Measurements from ENCODE around the gene PTPRD. TPM values are rescaled to one million over a fixed set of nuclear protein-coding genes. Genes with fewer than 3 reads are reported as not detected.

The PTPRD gene
- total RNA-seq, 1 experiment from 2014 or later = 79.4 TPM

DNA sequence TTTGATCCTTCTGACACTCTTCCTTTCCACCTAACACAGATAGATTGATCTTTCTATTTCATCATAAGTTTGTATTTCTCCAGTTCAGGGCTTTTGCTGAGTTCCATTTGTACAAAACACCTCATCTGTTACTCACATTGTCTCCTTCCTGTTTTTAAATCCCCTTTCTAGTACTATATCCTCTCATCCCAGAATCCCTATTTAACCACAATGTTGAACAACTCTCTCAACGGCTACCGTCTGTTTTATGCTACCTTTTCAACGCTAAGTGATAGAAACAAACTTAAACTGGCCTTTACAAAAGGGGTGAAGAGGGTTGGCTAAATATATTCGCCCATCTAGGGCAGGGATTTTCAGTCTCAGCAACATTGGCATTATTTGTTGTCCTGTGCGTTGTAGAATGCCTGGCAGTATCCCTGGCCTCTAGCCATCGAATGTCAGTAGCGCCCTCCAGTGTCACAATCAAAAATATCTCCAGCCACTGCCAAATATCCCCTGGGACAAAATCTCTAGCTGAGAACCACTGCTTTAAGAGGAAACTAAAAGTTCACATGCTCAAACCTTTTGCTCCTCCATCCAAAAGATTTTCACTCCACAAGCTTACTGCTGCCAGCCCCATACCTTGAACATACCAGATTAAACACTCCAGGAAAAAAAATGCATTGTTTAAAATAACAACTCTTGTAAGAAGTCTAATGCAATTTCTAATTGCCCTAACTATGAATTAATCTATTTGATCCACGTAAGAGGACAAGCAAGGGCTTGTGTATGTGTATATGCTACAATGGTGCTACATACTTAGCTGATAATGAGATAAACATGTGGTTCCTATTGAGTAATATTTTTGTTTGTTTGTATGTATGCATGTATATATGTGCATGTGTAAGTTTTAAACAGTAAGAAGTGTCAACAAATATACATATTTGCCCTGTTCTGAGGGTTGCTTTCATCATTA is 344.0 kb downstream of the PTPRD start:
- peak; percentile 35 to 77 for DNase-seq
- 0 out of 2 replicates have a peak overlapping the region, but pooled peaks have one; percentile 19 for H3K4me3 ChIP-seq
- no peaks in the 10 kb centered on the region; the same call in 1 of the 2 replicates for H3K4me1 ChIP-seq
- no peaks in the 10 kb centered on the region for H3K27me3 ChIP-seq
- H3K36me3 ChIP-seq = no peaks in the 10 kb centered on the region
- no peaks in the 10 kb centered on the region for H3K9me3 ChIP-seq (replicated peaks)
- no peak overlapping the region for H3K27ac ChIP-seq

DNA sequence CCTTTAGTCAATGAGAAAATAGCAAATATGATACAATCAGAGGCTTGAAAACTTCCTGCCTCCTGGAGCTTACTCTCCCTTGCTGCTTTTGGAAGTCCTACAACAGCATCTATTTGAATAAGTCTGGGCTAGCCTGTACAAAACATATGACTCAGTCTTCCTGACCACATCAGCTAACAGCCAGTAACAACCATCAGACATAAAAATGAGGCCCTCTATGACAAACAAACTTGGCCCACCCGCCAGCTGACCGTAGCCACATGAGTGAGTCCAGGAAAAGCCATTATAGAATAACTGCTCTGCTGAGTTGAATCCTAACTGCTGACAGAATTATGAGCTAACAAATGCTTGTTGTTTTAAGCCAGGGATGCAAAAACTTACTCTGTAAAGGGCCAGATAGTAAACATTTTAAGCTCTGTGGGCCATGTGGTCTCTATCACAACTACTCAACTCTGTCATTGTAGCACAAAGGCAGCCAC is 347.6 kb downstream of the PTPRD start:
- DNase-seq = peak; percentile 15 to 31
- Histone ChIP-seq H3K4me1 (no peaks in the 10 kb centered on the region; the same call in 1 of the 2 replicates), H3K9me3 (replicated peaks) (no peaks in the 10 kb centered on the region), H3K4me3 (no peak overlapping the region), H3K27me3 (no peaks in the 10 kb centered on the region), H3K27ac (no peak overlapping the region), H3K36me3 (no peaks in the 10 kb centered on the region)

GRCh38 chr9:10260501-10260900 is 352.3 kb downstream of the PTPRD start:
- no peaks in the 10 kb centered on the region for H3K9me3 ChIP-seq (replicated peaks)
- no peak overlapping the region for H3K27ac ChIP-seq
- no peaks in the 10 kb centered on the region; the same call in 1 of the 2 replicates for H3K4me1 ChIP-seq
- no peaks in the 10 kb centered on the region for H3K27me3 ChIP-seq
- no peak for DNase-seq
- no peak overlapping the region for H3K4me3 ChIP-seq
- no peaks in the 10 kb centered on the region for H3K36me3 ChIP-seq

GRCh38 chr9:10259668-10260067 is 353.1 kb downstream of the PTPRD start:
- H3K27ac ChIP-seq = no peak overlapping the region
- H3K4me1 ChIP-seq = no peaks in the 10 kb centered on the region
- H3K4me3 ChIP-seq = no peak overlapping the region
- H3K27me3 ChIP-seq = no peaks in the 10 kb centered on the region
- H3K9me3 ChIP-seq (replicated peaks) = no peaks in the 10 kb centered on the region
- no peak for DNase-seq
- H3K36me3 ChIP-seq = no peaks in the 10 kb centered on the region

GRCh38 chr9:10255758-10256157 is 357.0 kb downstream of the PTPRD start:
- Histone ChIP-seq H3K9me3 (replicated peaks) (no peaks in the 10 kb centered on the region), H3K4me1 (no peaks in the 10 kb centered on the region), H3K36me3 (no peaks in the 10 kb centered on the region), H3K4me3 (no peak overlapping the region), H3K27ac (no peak overlapping the region), H3K27me3 (no peaks in the 10 kb centered on the region)
- DNase-seq = no peak

DNA sequence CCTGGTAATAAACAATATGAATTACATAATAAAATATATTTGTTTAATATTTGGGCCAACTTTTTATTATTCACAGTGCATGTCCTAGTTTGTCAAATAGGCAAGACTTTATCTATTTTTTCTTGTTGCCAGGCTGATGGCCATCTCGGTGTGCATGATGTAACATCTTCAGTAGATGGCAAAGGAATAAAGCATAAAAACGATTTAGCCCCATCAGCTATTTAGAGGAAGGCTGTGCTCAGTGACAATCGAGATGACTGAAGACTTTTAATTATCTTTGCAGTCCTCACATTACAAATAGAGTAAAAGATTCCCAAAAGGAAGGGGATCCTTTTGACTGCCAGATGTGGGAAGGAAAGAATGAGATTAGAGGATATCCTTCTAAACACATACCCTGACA is 358.5 kb downstream of the PTPRD start:
- Histone ChIP-seq H3K9me3 (replicated peaks) (no peaks in the 10 kb centered on the region), H3K4me3 (no peak overlapping the region), H3K4me1 (no peaks in the 10 kb centered on the region), H3K27ac (no peak overlapping the region), H3K27me3 (no peaks in the 10 kb centered on the region), H3K36me3 (no peaks in the 10 kb centered on the region)
- DNase-seq = no peak

GRCh38 chr9:10253341-10253740 is 359.5 kb downstream of the PTPRD start:
- Histone ChIP-seq H3K36me3 (no peaks in the 10 kb centered on the region), H3K27me3 (no peaks in the 10 kb centered on the region), H3K4me3 (no peak overlapping the region), H3K4me1 (no peaks in the 10 kb centered on the region), H3K9me3 (replicated peaks) (no peaks in the 10 kb centered on the region), H3K27ac (no peak overlapping the region)
- DNase-seq = no peak

GRCh38 chr9:10252174-10252573 is 360.6 kb downstream of the PTPRD start:
- Histone ChIP-seq H3K4me3 (no peak overlapping the region), H3K4me1 (no peaks in the 10 kb centered on the region), H3K27me3 (no peaks in the 10 kb centered on the region), H3K36me3 (no peaks in the 10 kb centered on the region), H3K27ac (no peak overlapping the region), H3K9me3 (replicated peaks) (no peaks in the 10 kb centered on the region)
- no peak for DNase-seq

- no peak overlapping the region for H3K27ac ChIP-seq
- no peak for DNase-seq
- H3K4me1 ChIP-seq = no peaks in the 10 kb centered on the region
- H3K36me3 ChIP-seq = no peaks in the 10 kb centered on the region
- H3K4me3 ChIP-seq = no peak overlapping the region
- H3K9me3 ChIP-seq (replicated peaks) = no peaks in the 10 kb centered on the region
- H3K27me3 ChIP-seq = no peaks in the 10 kb centered on the region
These were observed 361.3 kb downstream of the PTPRD start for GRCh38 chr9:10251490-10251889.

- H3K4me3 ChIP-seq = no peak overlapping the region
- no peak overlapping the region for H3K27ac ChIP-seq
- H3K4me1 ChIP-seq = no peaks in the 10 kb centered on the region
- H3K27me3 ChIP-seq = no peaks in the 10 kb centered on the region
- H3K36me3 ChIP-seq = no peaks in the 10 kb centered on the region
- DNase-seq = no peak
- no peaks in the 10 kb centered on the region for H3K9me3 ChIP-seq (replicated peaks)
These were observed 362.6 kb downstream of the PTPRD start for GRCh38 chr9:10250219-10250618.

DNA sequence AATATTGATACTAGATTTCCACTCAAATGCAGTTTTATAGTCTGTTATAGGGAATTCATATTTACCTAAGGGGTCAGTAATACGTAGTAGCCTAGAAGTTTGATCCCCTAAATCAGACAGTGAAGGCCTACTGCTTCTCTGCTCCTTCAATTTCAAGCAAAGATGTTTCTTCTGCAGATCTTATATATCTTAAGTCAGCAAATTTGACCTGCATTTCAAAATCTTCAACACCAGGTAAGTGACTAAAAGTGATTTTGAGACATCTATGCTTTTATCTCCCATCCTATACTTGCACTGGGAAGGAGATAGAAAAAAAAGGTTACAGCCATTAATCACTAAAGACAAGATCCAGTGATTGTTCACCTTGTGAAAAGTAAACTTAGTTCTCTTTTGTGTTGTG is 363.9 kb downstream of the PTPRD start:
- H3K4me1 ChIP-seq = no peaks in the 10 kb centered on the region
- H3K27ac ChIP-seq = no peak overlapping the region
- H3K27me3 ChIP-seq = no peaks in the 10 kb centered on the region
- H3K9me3 ChIP-seq (replicated peaks) = no peaks in the 10 kb centered on the region
- DNase-seq = no peak
- H3K36me3 ChIP-seq = no peaks in the 10 kb centered on the region
- H3K4me3 ChIP-seq = no peak overlapping the region

DNA sequence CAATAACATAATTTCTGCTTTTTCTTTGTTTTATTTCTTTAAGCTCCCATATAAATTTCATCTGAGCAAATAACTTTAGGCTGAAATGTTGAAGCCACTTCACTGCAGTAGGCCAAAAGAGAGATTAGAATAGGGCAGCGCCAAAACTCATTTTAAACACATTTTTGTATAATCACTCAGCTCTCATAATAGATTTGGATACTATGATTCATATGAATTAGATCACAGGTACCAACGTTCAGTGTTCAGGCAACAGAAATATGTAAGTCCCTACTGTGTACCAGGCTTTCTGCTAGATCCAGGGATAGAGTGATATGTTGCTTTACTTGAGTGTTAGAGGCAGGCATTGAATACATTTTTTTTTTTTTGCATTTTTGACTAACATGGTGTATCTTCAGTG is 370.5 kb downstream of the PTPRD start:
- Histone ChIP-seq H3K36me3 (no peaks in the 10 kb centered on the region), H3K27me3 (no peaks in the 10 kb centered on the region), H3K4me3 (no peak overlapping the region), H3K9me3 (replicated peaks) (no peaks in the 10 kb centered on the region), H3K27ac (no peak overlapping the region), H3K4me1 (no peaks in the 10 kb centered on the region)
- DNase-seq = no peak

DNA sequence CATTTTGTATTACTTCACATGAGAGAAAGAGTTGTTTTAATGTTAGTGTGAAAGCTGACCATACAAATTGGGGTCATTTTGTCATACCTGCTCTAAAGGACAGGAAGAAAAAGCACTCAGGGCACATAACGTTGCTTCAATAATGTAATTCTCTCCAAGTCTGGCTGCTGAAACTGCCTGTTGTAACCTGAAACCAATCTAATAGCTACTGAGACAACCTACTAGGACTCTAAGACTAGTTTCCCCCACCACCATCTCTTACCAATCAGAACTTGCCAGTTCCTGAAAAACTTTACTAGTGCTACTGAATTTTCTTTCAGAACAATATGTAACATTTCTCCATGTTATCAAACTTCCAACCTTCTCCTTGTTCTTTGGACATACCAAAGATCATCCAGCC is 374.7 kb downstream of the PTPRD start:
- H3K4me3 ChIP-seq = no peak overlapping the region
- no peaks in the 10 kb centered on the region for H3K4me1 ChIP-seq
- H3K9me3 ChIP-seq (replicated peaks) = no peaks in the 10 kb centered on the region
- H3K27me3 ChIP-seq = no peaks in the 10 kb centered on the region
- H3K36me3 ChIP-seq = no peaks in the 10 kb centered on the region
- no peak for DNase-seq
- no peak overlapping the region for H3K27ac ChIP-seq

- no peak overlapping the region for H3K27ac ChIP-seq
- H3K4me3 ChIP-seq = no peak overlapping the region
- H3K27me3 ChIP-seq = no peaks in the 10 kb centered on the region
- H3K36me3 ChIP-seq = no peaks in the 10 kb centered on the region
- no peak for DNase-seq
- H3K4me1 ChIP-seq = no peaks in the 10 kb centered on the region
- H3K9me3 ChIP-seq (replicated peaks) = no peaks in the 10 kb centered on the region
These were observed 375.2 kb downstream of the PTPRD start for GRCh38 chr9:10237584-10237983.

- no peak for DNase-seq
- H3K9me3 ChIP-seq (replicated peaks) = no peaks in the 10 kb centered on the region
These were observed 376.6 kb downstream of the PTPRD start for GRCh38 chr9:10236161-10236560.

GRCh38 chr9:10235376-10235775 is 377.4 kb downstream of the PTPRD start:
- Histone ChIP-seq H3K4me1 (no peaks in the 10 kb centered on the region), H3K4me3 (no peak overlapping the region), H3K27me3 (no peaks in the 10 kb centered on the region), H3K36me3 (no peaks in the 10 kb centered on the region), H3K27ac (no peak overlapping the region), H3K9me3 (replicated peaks) (no peaks in the 10 kb centered on the region)
- DNase-seq = no peak

More at GRCh38 chr9:10236161-10236560, 376.6 kb downstream of the PTPRD start:
- no peaks in the 10 kb centered on the region for H3K27me3 ChIP-seq
- H3K27ac ChIP-seq = no peak overlapping the region
- no peak overlapping the region for H3K4me3 ChIP-seq
- no peaks in the 10 kb centered on the region for H3K4me1 ChIP-seq
- H3K36me3 ChIP-seq = no peaks in the 10 kb centered on the region
